GM21619 (cell line): ENCODE measurements around the gene BTN1A1.

Source experiments
- ATAC-seq: cut with Tn5 transposase; IDR thresholded peaks from one replicate; pipeline ENCODE4 v1.9.1; 2021; ENCODE audit not compliant: unreplicated experiment

BTN1A1 gene

DNA sequence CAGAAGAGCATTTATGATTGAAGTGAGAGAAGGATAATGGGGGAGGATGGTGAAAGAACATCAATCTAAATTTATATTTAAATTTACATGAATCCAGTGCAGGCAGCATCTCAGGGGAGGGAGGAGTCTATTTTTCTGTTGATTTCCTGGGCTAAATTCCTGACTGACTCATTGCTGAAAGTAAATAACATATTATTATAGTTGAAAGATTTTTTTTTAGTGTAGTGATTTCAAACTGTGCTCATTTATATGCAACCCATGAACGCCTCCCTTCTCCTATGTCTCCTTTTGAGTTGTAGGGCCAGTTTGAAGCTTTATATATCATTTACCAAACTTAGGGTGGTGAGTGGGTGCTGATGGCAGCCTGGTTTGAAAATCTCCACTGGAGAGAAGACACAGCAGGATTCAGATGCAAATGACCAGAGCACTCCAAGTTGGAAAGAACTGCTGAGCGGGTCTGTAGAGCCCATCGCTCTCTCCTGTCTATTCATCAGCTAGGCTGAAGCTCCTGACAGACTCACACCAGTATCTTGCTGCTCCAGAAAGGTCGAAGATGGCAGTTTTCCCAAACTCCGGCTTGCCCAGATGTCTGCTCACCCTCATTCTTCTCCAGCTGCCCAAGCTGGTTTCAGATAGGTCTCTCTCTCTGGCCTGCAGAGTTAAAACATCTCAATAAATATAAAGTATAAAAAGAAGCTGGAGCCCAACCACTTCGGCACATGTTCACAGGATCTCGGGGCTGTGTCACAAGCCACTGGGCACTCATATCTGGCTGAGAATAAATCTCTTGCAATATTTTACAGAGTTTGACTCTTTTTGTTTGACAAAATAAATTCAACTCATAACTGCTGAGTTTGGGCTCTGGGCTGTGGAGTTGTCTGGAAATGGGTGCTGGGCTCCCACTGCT is 24.0 kb upstream of the BTN1A1 start:
- no peak for ATAC-seq

DNA sequence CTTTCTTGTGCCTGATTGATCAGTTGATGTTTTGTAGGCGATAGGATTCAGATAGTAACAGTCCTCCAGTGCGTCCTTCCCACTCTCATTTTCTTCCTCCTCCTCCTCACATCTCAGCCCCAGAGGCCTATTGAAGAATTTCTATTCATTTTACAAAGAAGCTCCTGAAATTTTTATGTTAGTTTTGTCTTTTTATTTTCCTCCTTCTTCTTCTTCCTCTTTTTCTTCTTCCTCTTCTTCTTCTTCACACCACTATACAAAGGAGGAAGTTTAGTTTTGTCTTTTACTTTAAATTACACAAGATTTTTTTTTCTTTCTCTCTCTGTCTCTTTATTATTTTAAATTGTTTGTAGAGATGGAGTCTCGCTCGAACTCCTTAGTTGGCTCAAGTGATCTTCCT is 23.2 kb upstream of the BTN1A1 start:
- no peak for ATAC-seq

- ATAC-seq = no peak
These were observed 22.7 kb upstream of the BTN1A1 start for GRCh38 chr6:26477426-26477825.

- no peak for ATAC-seq
These were observed 21.8 kb upstream of the BTN1A1 start for GRCh38 chr6:26478100-26478984.

DNA sequence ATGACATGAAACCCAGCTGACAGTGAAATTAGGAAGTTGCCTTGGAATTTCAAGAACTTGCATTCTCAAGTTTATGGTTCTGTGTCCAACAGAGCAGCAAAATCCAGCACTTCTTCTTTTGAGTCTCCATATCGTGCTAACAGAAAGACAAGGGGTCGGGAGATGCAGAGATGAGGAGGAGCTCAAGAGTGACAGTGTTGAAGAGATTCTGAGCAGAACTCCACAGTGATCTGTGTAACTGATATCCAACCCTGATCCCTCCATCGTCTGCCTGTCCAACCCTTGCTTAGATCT is 21.2 kb upstream of the BTN1A1 start:
- ATAC-seq = no peak

GRCh38 chr6:26482338-26482737 is 17.8 kb upstream of the BTN1A1 start:
- ATAC-seq = no peak

- no peak for ATAC-seq
These were observed 16.4 kb upstream of the BTN1A1 start for GRCh38 chr6:26483727-26484126.

DNA sequence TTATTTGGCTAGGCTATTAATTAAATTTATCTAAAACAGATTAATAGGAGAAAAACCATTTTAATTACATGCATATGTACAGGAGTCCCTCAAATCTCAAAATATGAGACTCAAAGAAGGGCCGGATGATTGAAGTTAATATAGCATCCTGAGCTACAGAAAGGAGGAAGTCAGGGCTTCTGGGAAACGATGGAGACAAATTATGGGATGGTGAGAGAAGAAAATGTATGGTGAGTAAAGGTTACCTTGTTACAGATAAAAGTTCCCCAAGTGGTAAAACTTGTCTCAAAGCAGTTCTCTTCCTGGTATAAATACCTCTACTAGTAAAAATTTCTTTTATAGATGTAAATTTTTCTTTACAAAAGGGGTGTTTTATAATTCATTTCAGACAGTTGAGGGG is 15.9 kb upstream of the BTN1A1 start:
- no peak for ATAC-seq

DNA sequence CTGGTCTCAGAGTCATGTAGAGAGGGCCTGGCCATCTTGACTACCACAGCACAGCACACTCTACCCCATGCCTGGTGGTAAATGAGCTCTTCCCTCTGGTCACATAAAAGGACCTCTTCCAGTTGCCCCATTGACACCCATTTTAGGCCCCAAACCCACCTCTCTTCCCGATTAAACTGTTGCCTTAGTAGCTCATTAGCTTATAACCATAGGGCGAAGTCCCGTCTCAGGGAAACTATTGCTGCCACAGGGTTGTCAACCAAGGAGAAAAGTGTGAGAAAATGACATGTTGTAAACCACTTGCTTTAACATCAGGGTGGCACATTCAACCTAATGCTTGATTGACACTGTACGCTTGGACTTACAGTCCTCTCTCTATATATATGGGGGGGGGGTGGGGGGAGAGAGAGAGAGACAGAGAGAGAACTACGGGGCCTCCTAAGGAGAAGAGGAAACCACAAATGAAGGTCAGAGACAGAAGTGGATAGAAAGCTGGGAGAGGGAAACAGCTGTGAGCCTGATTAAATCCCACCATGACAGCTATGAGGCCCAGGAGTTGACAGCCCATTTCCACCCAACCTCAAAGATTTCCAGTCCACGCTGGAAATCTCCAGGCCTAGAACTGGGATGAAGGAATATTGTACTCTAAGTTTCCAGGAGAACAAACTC is 14.9 kb upstream of the BTN1A1 start:
- no peak for ATAC-seq

DNA sequence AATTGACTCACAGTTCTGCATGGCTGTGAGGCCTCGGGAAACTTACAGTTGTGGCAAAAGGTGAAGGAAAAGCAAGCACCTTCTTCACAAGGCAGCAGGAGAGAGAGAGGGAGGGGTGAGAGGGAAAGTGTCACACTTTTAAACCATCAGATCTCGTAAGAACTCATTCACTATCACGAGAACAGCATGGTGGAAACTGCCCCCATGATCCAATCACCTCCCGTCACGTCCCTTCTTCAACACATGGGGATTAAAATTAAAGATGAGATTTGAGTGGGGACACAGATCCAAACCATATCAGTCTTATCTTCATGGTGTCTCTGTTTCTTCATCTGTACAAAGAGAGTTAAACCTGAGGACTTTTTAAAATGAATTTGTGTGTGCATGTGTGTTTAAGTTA is 13.7 kb upstream of the BTN1A1 start:
- no peak for ATAC-seq

- no peak for ATAC-seq
These were observed 12.6 kb upstream of the BTN1A1 start for GRCh38 chr6:26487466-26487865.

- no peak for ATAC-seq
These were observed 9.8 kb upstream of the BTN1A1 start for GRCh38 chr6:26489996-26490964.

GRCh38 chr6:26491604-26492003 is 8.5 kb upstream of the BTN1A1 start:
- ATAC-seq = no peak

DNA sequence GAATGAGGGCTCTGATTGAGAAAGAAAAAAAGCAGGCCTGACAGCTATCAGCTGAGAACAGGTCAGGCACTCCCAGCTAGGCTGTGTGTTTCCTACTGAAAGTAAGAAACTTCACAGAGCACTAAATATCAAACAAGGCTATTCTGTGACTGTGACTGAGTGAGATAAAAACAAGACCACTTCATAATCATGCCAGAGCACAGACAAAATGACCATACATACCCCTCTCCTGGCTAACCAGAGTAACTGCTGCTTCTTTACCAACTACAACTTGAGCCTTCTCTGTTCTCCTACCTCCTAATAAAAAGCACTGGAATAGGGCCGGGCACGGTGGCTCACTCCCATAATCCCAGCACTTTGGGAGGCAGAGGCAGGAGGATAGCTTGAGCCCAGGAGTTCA is 6.8 kb upstream of the BTN1A1 start:
- no peak for ATAC-seq

GRCh38 chr6:26494117-26494516 is 6.0 kb upstream of the BTN1A1 start:
- no peak for ATAC-seq

GRCh38 chr6:26495281-26495680 is 4.8 kb upstream of the BTN1A1 start:
- ATAC-seq = no peak

GRCh38 chr6:26497610-26498009 is 2.5 kb upstream of the BTN1A1 start:
- ATAC-seq = no peak

- no peak for ATAC-seq
These were observed 1.4 kb downstream of the BTN1A1 start for GRCh38 chr6:26501482-26501986.

DNA sequence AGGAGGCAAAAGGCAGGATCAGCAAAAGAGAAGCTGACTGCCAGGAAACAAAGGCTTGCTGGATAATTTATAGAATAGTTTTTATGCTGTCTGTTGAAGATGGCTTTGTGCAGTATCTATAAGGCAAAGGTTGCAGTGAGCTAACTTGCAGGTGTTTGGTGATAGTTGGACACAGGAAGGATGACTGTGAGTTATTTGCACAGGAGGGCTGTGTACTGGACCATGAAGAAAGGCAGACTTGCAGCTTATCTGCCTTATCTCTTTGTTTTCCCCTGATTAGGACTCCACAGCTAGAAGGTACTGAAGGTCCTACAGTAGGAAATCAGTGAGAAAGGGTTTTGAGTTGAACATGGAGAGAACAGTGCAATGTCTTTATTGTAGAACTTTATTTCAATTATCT is 2.1 kb downstream of the BTN1A1 start:
- ATAC-seq = peak; percentile 73

DNA sequence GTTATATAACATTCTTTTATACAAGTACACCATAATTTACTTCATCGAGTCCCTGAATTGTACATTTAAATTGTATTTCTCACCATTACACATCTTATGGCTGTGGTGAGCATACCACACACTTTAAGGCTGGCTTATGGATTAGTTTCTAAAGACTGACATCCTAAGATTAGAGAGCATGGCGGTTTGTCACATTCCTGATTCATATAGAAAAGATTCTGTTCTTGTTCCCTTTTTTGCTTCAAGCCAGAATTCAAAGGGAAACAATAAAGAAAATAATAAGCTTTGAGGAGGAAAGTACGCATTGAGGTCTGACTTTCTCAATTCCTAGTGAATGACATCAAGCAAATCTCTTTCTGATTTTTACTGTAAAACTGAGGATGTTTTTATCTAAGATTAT is 2.5 kb downstream of the BTN1A1 start:
- no peak for ATAC-seq
